Activated naive CD8-positive, alpha-beta T cell treated with anti-CD3 and anti-CD28 coated beads, Interleukin-2, amount 10 ng/mL, durations not matched to agents 7 days and 5 days (primary cell): Measurements from ENCODE around the gene HACD2. TPM values are rescaled to one million over a fixed set of nuclear protein-coding genes. Genes with fewer than 3 reads are reported as not detected.

ENCODE experiments used
- ATAC-seq: fragments of 150-1000 bp; cut with Tn5 transposase; one replicate; pipeline ENCODE4 v1.10.0; 2021; ENCODE audit warnings: low read depth, moderate library complexity
- POLR2A ChIA-PET: fragments of 350-600 bp; sonication (Branson Sonifier 250); formaldehyde crosslinking; loops from one replicate; lab custom pipeline; 2021; ENCODE audit warnings: antibody characterized with exemption; lab: Charles Lee
- DNase-seq: peaks from one replicate; pipeline ENCODE4 v3.0.0; 2021
- H3K27ac Mint-ChIP-seq: one replicate; pipeline ENCODE4 v1.8.0; 2022; ENCODE audit warnings: mild to moderate bottlenecking, mixed read lengths
- H3K27me3 Mint-ChIP-seq: one replicate; pipeline ENCODE4 v1.8.0; 2022; ENCODE audit warnings: mild to moderate bottlenecking, moderate library complexity, mixed read lengths
- H3K36me3 Mint-ChIP-seq: one replicate; pipeline ENCODE4 v1.8.0; 2021; ENCODE audit warnings: mild to moderate bottlenecking, mixed read lengths
- H3K4me1 Mint-ChIP-seq: one replicate; pipeline ENCODE4 v1.8.0; 2021; ENCODE audit warnings: mixed read lengths
- H3K4me3 Mint-ChIP-seq: one replicate; pipeline ENCODE4 v1.8.0; 2022; ENCODE audit warnings: mild to moderate bottlenecking, moderate library complexity, mixed read lengths
- H3K9me3 Mint-ChIP-seq: one replicate; pipeline ENCODE4 v1.8.0; 2021; ENCODE audit warnings: mixed read lengths
- total RNA-seq, 2 experiments: library from RNA; stranded (reverse); gene quantifications; one replicate each; pipeline ENCODE4 v1.2.3, GENCODE V29; 2021

HACD2 gene
- total RNA-seq, 2 experiments from 2014 or later: 19.3 to 21.9 TPM

GRCh38 chr3:123447749-123448517 lies 136.9 kb downstream of the HACD2 start:
- H3K4me3 Mint-ChIP-seq: no peak overlapping the region
- ATAC-seq: peak; percentile 65
- no peak overlapping the region for H3K27ac Mint-ChIP-seq
- H3K9me3 Mint-ChIP-seq: no peaks in the 10 kb centered on the region
- H3K4me1 Mint-ChIP-seq: no peaks in the 10 kb centered on the region
- peaks cover 59% of the 10 kb centered on the region for H3K27me3 Mint-ChIP-seq
- DNase-seq: peak; percentile 78
- POLR2A ChIA-PET: no interaction called here
- no peaks in the 10 kb centered on the region for H3K36me3 Mint-ChIP-seq

- Mint-ChIP-seq H3K9me3 (no peaks in the 10 kb centered on the region), H3K27ac (no peak overlapping the region), H3K27me3 (peaks cover 57% of the 10 kb centered on the region), H3K4me3 (no peak overlapping the region), H3K36me3 (no peaks in the 10 kb centered on the region), H3K4me1 (no peaks in the 10 kb centered on the region)
- DNase-seq: no peak
- POLR2A ChIA-PET: no interaction called here
- ATAC-seq: no peak
These were observed 137.5 kb downstream of the HACD2 start for GRCh38 chr3:123447416-123447748.

GRCh38 chr3:123446610-123447109 lies 138.2 kb downstream of the HACD2 start:
- H3K27me3 Mint-ChIP-seq: peaks cover 50% of the 10 kb centered on the region
- DNase-seq (no peak), ATAC-seq (no peak)
- no peaks in the 10 kb centered on the region for H3K36me3 Mint-ChIP-seq
- no peaks in the 10 kb centered on the region for H3K4me1 Mint-ChIP-seq
- no peak overlapping the region for H3K27ac Mint-ChIP-seq
- H3K9me3 Mint-ChIP-seq: no peaks in the 10 kb centered on the region
- POLR2A ChIA-PET: no interaction called here
- H3K4me3 Mint-ChIP-seq: peak overlapping the region; percentile 57

GRCh38 chr3:123446210-123446609 lies 138.6 kb downstream of the HACD2 start:
- DNase-seq: no peak
- ATAC-seq: no peak
- POLR2A ChIA-PET: no interaction called here
- no peaks in the 10 kb centered on the region for H3K36me3 Mint-ChIP-seq
- H3K27ac Mint-ChIP-seq: no peak overlapping the region
- no peaks in the 10 kb centered on the region for H3K4me1 Mint-ChIP-seq
- peaks cover 46% of the 10 kb centered on the region for H3K27me3 Mint-ChIP-seq
- H3K4me3 Mint-ChIP-seq: no peak overlapping the region
- no peaks in the 10 kb centered on the region for H3K9me3 Mint-ChIP-seq

DNA sequence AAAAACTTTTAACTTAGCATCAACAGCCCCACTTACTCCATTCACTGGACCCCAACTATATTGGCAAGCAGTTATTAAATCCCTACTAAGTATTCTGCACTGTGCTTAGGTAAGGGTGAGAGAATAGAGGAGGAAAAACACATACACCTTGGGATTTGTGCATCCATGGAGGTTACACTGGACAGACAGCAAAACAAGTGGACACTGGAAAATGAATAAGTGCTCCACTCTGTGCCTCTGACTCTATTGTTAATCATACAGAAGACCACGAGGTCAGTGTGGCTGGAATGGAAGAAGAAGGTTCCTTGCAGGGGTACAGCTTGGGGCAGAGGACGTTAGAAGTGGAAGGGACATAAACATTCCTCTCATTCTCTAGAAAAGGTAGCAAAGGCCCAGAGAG lies 139.2 kb downstream of the HACD2 start:
- Mint-ChIP-seq H3K4me1 (no peaks in the 10 kb centered on the region), H3K36me3 (no peaks in the 10 kb centered on the region), H3K9me3 (no peaks in the 10 kb centered on the region), H3K27ac (no peak overlapping the region), H3K27me3 (peaks cover 41% of the 10 kb centered on the region), H3K4me3 (no peak overlapping the region)
- ATAC-seq (no peak), DNase-seq (no peak)
- POLR2A ChIA-PET: no interaction called here

- ATAC-seq (no peak), DNase-seq (no peak)
- H3K4me3 Mint-ChIP-seq: no peak overlapping the region
- POLR2A ChIA-PET: no interaction called here
- H3K9me3 Mint-ChIP-seq: no peaks in the 10 kb centered on the region
- peaks cover 32% of the 10 kb centered on the region for H3K27me3 Mint-ChIP-seq
- no peaks in the 10 kb centered on the region for H3K4me1 Mint-ChIP-seq
- no peak overlapping the region for H3K27ac Mint-ChIP-seq
- H3K36me3 Mint-ChIP-seq: no peaks in the 10 kb centered on the region
These were observed 140.1 kb downstream of the HACD2 start for GRCh38 chr3:123444744-123445143.

GRCh38 chr3:123444023-123444422 lies 140.8 kb downstream of the HACD2 start:
- ATAC-seq: no peak
- no peak for DNase-seq
- H3K27me3 Mint-ChIP-seq: peaks cover 34% of the 10 kb centered on the region
- no peak overlapping the region for H3K27ac Mint-ChIP-seq
- no peaks in the 10 kb centered on the region for H3K4me1 Mint-ChIP-seq
- H3K36me3 Mint-ChIP-seq: no peaks in the 10 kb centered on the region
- H3K4me3 Mint-ChIP-seq: no peak overlapping the region
- H3K9me3 Mint-ChIP-seq: no peaks in the 10 kb centered on the region
- POLR2A ChIA-PET: no interaction called here

DNA sequence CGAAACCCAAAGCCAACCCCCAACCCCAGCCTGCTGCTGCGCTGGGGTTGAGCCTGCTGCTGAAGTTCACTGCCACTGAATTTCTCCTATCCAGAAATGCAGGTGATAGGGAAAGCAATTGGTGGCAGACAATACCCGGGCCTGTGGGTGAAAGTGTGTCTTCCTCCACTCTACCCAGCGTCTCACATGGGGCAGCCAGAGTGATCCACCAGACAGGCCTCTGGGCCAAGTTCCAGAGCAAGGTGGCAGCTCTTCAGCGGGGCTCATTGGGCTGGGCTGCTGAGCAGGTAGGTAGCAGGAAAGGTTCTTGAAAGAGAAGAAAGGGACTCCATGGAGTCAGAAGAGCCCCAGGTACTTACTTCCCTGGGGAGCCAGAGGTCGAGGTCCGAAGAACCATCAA lies 141.9 kb downstream of the HACD2 start:
- no peak overlapping the region for H3K27ac Mint-ChIP-seq
- no peak overlapping the region for H3K4me3 Mint-ChIP-seq
- no peaks in the 10 kb centered on the region for H3K36me3 Mint-ChIP-seq
- POLR2A ChIA-PET: no interaction called here
- ATAC-seq: no peak
- no peak for DNase-seq
- no peaks in the 10 kb centered on the region for H3K9me3 Mint-ChIP-seq
- H3K27me3 Mint-ChIP-seq: peaks cover 34% of the 10 kb centered on the region
- H3K4me1 Mint-ChIP-seq: no peaks in the 10 kb centered on the region

- no peak for DNase-seq
- Mint-ChIP-seq H3K9me3 (no peaks in the 10 kb centered on the region), H3K27me3 (peaks cover 37% of the 10 kb centered on the region), H3K36me3 (no peaks in the 10 kb centered on the region), H3K27ac (no peak overlapping the region), H3K4me3 (no peak overlapping the region), H3K4me1 (no peaks in the 10 kb centered on the region)
- ATAC-seq: no peak
- POLR2A ChIA-PET: no interaction called here
These were observed 142.7 kb downstream of the HACD2 start for GRCh38 chr3:123442125-123442524.

Other genes starting within 250 kb of the HACD2 start
- not detected for gene ADCY5, start 136.0 kb downstream of the HACD2 start, total RNA-seq